Fibroblast of skin of back (primary cell): ENCODE data around the gene TARDBP. TPM values are rescaled to one million over a fixed set of nuclear protein-coding genes. Genes with fewer than 3 reads are reported as not detected.
"Not testable (repeated sequence)": the region's sequence is repeated elsewhere in the genome, so short reads cannot be mapped to it uniquely, and the experiment has no call there.

Source experiments
- DNase-seq: peaks from one replicate; pipeline ENCODE4 v3.0.0-alpha.2; 2013
- polyA plus RNA-seq, 2 experiments: library from polyadenylated mRNA; unstranded; fragments of 120-200 nt; gene quantifications; one replicate each; pipeline ENCODE4 v1.2.1, GENCODE V29; 2013; ENCODE audit not compliant: insufficient read length in 2 of 2

Gene TARDBP
- 213 TPM for polyA plus RNA-seq (2013, experiment 1 of 2; ENCODE audit: insufficient read length)
- polyA plus RNA-seq (2013, experiment 2 of 2; ENCODE audit: insufficient read length), result 134 TPM

DNA sequence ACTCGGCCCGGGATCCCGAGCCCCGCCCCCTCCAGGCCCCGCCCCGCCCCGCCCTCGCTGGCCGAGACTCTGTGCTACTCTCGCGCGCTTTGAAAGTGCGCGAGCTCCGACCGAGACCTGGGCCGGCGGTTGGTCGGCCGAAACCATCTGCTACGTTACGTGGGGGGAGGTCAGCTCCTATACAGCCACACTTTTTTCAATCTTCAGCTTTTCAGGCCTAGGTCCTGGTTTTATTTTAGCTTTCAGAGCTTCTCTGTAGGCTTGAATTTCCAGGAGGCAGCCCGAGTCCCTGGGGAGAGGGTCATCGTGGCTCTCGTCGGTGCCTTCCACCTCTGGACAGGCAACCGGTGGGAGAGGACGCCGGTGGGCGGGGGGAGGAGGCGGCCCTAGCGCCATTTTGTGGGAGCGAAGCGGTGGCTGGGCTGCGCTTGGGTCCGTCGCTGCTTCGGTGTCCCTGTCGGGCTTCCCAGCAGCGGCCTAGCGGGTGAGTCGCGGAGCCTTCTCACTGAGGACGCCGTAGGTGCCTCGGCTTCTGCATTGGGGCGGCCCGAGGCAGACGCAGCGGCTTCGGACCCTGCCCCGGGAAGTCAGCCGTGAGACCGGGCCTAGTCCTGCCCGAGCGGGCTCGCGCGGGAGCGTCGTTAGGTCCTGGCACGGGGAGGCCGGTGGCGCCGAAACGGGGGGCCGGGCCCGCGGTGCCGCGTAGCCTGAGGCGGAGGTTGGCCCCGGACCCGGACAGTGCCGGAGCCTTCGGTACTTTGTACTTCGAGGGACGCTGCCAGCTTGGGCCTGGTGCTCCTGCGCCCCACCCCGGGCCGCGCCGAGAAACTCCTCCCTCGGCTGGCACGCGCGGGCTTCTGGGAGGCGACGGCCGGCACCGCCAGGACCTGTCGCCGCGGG, at the start of gene TARDBP:
Gene TARDBP, plus strand, starts transcription at position 395 of the 900 bp plus-strand sequence. CDS start 1,074 bp downstream, outside the sequence.
- peak; percentile 87 for DNase-seq

DNA sequence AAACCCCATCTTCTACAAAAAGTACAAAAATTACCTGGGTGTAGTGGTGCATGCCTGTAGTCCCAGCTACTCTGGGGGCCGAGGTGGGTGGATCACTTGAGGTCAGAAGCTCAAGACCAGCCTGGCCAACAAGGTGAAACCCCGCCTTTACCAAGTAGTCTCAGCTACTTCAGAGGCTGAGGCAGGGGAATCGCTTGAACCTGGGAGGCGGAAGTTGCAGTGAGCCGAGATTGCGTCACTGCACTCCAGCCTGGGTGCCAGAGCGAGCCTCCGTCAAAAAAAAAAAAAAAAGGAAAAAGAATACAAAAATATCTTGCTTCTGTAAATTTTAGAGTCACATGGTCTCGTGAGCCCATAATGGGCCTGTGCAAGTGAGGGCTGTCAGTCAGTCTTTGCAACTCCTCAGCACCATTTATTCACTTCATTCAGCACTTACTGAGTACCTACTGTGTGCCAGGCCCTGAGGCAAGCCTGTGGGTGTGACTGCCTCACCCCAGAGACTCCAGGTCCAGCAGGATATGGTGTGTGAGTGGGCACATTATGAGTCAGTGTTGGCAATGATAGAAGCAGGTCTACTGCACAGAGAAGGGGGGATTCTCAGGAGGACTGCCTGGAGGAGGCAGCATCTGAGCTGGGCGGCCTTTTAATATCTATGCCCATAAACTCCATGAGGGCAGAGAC, 46.8 kb upstream of the TARDBP start:
- no peak for DNase-seq

DNA sequence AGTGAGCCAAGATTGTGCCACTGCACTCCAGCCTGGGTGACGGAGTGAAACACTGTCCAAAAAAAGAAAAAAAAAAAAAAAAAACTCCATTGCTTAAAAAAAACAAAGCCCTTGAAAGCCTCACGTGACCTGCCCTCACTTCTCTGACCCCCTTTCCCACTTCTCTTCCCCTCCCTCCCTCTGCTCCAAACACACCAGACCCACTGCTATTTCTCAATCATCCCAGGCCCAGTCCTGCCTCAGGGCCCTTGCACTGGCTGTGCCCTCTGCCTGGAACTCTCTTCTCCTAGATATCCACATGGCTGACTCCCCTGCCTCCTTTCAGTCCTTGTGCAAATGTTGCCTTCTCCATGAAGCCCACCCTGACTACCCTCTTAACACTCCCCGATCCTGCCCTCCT, 45.4 kb upstream of the TARDBP start:
- no peak for DNase-seq

DNA sequence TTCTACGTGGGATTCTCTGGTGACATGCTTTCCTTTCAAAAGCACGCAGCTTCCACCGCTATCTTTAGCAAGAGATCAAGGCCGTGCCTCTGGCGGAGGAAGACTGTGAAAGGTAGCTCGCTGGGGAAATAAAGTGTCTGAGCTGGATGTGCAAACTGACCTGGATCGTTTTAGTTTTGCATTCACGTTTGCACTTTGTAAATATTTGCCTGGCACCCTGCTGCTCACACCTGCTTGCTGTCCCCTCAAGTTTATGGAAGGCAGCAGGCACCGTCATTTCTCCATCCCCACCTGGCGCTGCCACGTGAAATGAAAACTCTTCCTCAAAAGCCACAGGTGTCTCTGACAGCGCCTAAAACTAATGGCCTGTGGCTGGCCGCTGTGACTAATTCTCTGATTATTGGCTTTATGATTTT, 44.0 kb upstream of the TARDBP start:
- no peak for DNase-seq

DNA sequence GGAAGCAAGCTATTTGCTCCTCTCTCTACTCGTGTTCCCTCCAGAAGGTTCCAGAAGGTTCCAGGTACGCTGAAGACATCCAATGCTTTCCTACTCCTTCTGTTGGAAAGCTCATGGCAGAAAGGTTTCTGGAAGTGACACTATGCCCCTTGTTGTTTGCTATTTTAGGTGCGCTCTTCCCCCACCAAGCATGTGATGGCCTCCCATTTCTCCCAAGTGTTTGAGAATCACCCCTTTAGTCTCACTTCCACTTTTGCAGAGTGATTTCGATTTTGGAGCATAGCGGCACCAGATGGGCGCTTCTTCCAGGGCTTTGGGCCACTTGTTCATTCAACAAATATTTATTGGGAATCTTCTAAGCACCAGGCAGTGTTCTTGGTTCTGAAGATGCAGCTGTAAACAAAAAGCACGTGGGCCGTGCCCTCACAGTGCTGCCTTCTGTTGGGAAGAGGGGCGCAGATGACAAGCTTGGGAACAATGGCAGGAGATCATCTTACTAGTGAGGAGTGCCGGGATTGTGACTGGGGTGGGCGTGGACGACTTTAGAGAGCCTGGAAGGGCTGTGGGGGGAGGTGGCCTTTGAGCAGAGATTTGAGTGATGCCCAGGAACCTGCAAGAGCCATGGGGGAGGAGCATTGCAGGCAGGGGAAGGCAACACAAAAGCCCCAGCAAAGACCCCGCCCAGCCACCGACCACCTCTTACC, 43.0 kb upstream of the TARDBP start:
- no peak for DNase-seq

DNA sequence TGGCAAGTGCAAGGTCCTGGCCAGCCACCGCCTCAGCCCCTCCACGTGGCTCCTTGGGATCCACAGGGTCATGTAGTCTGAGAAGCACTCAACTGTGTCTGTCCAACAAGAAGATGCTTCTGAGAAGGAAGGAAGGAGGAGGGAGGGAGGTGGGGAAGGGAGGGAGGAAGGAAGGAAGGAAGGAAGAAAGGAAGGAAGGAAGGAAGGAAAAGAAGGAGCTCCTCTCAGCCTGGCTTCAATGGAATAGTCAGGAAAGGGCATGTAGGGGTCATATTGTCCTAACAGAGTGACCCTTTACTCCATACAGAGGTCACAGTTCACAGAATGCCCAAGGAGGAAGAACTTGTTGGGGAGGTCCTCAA, 42.5 kb upstream of the TARDBP start:
- no peak for DNase-seq

DNA sequence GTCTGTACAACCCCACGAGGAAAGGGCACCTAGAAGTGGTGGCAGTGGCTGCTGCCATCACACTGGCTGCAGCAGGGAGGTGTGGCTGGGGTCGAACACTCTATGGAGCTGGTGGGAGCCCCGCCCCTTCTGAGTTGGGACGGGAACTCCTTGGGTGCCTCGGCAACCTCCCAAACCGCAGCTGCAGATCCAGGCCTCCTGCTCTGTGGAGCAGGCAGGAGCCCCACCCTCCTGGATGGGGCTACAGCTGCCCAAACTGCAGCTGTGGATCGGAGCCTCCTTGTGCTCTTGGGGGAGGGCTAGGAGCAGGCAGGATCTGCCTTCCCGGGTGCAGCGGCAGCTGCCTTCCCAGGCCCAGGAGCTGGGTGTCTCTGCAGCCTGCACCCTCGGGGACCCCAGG, 38.9 kb upstream of the TARDBP start:
- peak; percentile 21 for DNase-seq

DNA sequence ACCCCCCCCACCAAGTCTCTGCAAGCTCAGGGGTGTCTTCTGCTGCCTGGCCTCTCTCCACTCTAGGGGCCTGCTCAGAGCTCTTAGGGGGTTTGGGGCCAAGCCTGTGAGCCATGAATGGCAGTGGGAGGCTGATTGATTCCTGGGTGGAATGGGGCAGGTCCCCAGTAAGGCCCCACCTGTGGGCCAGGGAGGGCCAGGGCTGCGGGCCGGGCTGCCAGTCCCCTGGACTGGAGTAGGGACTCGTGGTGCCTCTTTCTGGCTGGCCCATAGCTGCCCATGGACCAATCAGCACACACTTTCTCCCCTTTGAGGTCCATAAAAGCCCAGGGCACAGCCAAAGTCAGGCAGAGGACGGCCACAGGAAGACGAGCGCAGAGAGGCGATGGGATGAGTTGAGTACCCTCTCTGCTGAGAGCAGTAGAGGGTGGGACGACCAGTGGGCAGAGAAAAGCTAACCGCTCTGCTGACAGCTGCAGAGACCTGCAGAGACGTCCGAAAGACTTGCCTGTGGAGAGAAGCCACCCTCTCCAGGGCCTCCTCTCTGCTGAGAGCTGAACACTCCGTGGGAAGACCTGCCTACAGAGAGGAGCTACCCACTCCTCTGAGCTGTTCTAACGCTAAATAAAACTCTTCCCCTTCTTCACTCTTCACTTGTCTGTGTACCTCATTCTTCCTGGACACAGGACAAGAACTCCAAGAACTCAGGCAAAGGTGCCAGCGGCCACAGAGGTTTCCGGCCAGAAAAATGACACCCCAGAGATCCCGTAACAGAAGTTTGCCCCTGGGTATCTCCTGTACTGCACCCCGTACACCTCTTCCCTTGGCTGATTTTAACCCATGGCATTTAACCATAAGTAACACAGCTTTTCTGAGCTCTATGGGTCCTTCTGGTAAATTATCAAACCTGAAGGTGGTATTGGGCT, 38.2 kb upstream of the TARDBP start:
- no peak for DNase-seq

DNA sequence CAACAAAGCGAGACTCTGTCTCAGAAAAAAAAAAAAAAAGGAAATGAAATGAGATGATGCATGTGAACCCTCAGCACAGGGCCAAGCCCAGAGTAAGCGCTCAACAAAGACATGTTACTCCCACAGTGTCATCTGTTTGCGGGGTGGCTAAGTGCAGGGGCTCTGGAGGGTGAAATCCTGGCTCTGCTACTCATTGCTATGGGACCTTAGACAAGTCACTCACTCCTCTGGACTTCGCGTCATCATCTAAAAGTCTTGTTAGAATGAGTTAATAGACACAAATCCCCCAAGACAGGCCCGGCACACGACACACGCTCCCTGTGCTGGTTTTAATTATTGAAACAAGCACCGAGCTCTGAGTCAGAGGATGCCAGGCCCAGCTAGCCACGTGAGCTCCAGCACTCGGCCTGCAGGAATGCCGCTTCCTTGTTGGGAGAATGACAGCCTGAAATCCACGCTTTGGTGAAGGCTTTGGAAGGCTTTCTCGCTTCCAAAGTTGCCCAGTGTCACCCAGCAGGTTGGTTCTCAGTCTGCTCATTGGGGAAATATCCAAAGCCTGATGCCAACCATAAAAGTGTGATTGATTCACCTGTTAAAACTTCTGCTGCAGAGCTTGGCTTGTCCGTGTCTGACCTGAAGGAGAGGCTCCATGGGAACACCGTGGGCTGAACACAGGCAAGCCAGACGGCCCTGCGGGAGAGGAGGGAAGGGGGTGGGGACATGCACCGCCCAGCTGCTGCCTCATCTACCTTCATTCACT, 36.7 kb upstream of the TARDBP start:
- peak; percentile 93 for DNase-seq

DNA sequence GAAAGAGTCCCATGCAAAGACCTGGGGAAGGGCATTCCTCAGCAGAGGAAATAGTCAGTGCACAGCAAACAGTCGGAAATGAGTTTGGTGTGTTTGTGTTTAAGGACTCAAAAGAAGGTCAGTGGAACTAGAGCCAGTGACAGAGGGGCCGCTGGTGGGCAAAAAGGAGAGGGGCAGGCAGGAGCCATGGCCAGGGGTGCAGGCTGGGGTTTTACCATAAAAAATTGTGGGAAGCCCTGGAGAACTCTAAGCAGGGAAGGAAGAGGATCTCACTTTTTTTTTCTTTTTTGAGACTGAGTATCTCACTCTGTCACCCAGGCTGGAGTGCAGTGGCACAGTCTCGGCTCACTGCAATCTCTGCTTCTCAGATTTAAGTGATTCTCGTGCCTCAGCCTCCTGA, 33.7 kb upstream of the TARDBP start:
- DNase-seq, result no peak

DNA sequence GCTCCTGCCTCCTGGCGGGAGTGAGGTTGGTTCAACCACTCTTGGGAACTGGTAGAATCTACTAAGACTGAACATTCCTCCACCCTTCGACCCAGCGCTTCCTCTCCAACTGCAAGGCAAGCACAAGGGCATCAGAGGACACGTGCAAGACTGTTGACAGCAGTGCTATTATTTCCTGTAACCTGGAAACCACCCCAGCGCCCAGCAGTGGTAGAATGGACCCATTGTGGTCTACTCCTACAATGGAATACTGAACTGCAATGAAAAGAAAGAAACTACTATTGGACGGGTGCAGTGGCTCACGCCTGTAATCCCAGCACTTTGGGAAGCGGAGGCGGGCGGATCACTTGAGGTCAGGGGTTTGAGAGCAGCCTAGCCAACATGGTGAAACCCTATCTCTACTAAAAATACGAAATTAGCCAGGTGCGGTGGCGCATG, 33.0 kb upstream of the TARDBP start:
- DNase-seq, result no peak

DNA sequence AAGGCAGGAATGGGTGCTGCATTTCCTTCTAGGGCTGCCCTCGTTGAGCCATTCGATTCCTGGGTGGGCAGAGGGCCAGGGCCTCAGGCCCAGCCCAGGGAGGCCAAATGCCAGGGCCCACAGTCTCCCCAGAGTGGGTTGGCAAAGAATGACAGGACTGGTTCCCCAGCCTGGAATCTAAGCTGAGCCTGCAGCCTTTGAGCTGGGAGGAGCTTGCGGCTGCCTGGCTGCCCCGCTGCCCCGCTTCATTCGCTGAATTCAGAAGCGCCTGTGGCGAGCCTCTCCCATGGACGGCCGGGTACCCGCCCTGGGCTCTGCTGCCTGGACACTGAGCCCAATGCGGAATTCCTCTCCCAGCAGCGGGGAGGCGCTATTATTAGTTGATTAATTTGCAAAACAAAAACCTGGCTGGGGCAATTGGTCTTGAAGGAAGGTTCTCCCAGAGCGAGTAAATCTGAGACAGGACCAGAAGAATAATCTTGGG, 32.3 kb upstream of the TARDBP start:
- peak; percentile 45 for DNase-seq

DNA sequence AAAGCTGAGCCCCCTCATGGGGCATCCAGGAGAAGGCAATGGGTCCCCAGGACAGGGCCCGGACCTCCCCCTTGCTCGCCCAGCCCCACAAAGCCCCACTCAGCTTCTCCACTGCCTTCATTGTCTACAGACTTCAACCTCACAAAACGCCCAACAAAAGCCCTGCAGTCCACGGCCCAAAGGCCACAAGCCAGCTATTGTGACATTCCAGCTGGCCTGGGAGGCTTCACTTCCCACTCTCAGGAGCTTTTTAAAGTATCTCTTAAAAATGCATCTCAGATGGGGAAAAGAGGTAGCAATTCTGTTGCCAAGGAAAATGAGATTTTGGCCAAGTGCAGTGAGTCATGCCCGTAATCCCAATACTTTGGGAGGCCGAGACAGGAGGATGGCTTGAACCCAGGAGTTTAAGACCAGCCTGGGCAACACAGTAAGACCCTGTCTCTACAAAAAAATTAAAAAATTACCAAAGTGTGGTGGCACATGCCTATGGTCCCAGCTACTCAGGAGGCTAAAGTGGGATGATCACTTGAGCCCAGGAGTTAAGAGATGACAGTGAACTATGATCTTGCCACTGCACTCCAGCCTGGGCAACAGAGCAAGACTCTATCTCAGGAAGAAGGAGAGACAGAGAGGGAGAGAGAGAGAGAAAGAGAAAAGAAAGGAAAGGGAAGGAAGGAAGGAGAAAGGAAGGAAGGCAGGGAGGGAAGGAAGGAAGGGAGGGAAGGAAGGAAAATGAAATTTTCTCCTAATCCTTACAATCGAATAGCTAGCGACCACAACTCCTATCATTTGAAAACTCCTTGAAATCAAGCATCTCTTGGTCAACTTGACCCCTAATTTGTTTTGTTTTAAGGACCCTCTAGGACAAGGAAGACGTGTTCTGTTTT, 31.4 kb upstream of the TARDBP start:
- DNase-seq, result no peak

DNA sequence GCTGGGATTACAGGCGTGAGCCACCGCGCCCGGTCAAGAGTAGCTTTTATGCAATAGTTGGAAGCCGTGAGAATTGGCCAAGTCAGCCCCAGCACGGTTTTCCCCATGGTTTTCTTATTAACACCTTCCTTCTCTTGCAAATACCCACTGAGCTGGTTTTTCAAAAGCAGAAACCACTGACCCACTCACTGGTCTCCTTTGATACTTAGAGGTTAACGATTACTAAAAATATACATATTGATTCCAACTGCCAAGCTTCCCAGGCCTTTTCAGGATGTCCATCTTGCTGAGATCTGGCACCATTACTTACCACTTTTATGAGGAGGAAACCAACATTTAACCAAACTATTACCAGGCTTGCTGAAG, 25.9 kb upstream of the TARDBP start:
- no peak for DNase-seq

DNA sequence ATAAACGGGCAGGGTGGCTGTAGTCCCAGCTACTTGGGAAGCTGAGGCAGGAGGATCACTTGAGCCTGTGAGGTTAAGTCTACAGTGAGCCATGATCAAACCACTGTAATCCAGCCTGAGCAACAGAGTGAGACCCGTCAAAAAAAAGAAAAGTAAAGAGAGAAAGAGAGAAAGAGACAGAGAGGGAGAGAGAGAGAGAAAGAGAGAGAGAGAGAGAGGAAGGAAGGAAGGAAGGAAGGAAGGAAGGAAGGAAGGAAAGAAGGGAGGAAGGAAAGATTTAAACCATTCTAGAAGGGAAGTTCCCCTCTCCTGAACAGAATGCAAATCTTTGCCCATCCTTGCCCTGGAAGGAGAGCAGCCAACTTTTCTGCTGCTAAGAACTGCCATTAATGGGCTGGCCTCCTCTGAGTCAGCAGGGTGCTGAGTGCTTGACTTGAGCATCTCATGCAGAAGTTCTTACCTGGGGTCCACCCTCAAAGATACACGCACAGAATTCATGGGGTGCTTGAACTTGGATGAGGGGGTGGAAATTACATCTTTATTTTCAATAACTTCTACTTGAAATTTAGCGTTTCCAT, 24.5 kb upstream of the TARDBP start:
- no peak for DNase-seq

DNA sequence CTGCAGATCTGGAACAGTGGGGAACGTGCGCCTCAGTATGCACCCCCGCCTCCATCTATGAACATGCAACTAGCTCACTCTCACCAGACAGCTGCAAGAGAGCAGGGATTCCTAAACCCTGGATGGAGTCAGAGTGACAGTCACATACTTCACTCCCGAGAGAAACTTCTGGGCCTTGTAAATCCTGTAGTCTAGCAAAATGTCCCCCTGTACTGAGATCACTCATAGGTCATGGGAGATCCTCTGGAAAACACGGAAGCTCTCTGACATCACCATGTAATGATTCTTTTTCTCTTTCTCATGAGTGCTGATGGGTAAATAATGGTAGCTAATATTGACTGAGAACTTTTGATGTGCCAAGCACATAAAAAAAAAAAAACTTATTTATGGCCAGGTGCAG, 23.4 kb upstream of the TARDBP start:
- DNase-seq, result no peak

DNA sequence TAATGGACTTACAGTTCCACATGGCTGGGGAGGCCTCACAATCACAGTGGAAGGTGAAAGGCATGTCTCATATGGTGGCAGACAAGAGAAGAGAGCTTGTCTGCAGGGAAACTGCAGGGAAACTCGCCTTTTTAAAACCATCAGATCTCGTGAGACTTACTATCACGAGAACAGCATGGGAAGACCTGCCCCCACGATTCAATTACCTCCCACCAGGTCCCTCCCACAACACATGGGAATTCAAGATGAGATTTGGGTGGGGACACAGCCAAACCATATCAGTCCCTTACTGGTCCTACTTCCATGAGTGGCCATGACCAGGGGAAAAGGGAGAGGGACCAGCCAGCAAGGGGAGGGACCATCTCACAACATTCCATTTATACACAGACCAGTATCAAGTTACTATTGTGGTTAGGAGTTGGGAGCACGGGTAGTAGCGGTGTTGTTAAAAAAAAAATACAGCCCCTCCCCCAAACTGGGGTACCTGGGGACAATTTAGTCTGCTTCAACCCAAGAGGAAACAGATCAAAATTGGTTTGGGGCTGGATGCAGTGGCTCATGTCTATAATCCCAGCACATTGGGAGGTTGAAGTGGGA, 22.4 kb upstream of the TARDBP start:
- DNase-seq, result peak; percentile 30

DNA sequence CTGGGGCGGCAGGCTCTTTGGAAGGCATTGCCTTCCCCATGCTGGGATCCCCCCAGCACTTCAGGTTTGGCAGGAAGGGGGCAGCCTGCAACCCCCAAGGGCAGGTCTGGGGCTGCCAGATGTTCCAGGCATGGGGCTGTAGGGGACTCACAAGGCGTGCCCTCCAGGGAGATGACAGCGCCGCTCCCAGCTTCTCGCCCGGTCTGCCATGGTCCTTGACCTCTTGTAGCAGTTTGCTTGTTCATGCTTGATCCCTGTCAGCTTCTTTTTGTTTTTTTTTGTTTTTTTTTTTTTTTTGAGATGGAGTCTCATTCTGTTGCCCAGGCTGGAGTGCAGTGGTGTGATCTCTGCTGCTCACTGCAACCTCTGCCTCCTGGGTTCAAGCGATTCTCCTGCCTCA, 21.6 kb upstream of the TARDBP start:
- no peak for DNase-seq

DNA sequence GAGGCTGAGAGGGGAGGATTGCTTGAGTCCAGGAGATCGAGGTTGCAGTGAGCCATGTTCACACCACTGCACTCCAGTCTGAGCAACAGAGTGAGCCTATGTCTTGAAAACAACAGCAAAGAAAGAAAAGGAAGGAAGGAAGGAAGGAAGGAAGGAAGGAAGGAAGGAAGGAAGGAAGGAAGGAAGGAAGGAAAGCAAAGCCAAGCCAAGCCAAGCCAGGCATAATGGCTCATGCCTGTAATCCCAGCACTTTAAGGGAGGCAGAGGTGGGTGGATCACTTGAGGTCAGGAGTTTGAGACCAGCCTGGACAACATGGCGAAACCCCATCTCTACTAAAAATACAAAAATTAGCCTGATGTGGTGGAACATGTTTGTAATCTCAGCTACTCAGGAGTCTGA, 20.4 kb upstream of the TARDBP start:
- DNase-seq, result not testable (repeated sequence)
